Spinal cord (tissue), 10 donors: Measurements from ENCODE around the gene TNKS1BP1. TPM values are rescaled to one million over a fixed set of nuclear protein-coding genes. Genes with fewer than 3 reads are reported as not detected.
"Not testable (repeated sequence)": the region's sequence is repeated elsewhere in the genome, so short reads cannot be mapped to it uniquely, and the experiment has no call there.

Experiments used
- DNase-seq, 6 donors: peaks; one replicate each; pipeline versions ENCODE4 v3.0.0 to v3.0.0-alpha.2; 2013 to 2015; ENCODE audit warnings: low spot score in 6 of 6, low read depth in 4 of 6
- H3K27ac ChIP-seq: one replicate; pipeline ENCODE4 v1.5.1; 2013; ENCODE audit warnings: low read depth, low read length, control low read depth
- H3K27me3 ChIP-seq: one replicate; pipeline ENCODE4 v1.6.1; 2013; ENCODE audit warnings: low read length; ENCODE audit not compliant: control insufficient read depth, insufficient read depth
- H3K36me3 ChIP-seq: one replicate; pipeline ENCODE4 v1.6.1; 2013; ENCODE audit warnings: low read length; ENCODE audit not compliant: control insufficient read depth, insufficient read depth
- H3K4me1 ChIP-seq: one replicate; pipeline ENCODE4 v1.6.1; 2013; ENCODE audit warnings: low read length; ENCODE audit not compliant: control insufficient read depth, insufficient read depth
- H3K4me3 ChIP-seq: one replicate; pipeline ENCODE4 v1.5.1; 2013; ENCODE audit warnings: low read depth, low read length, control low read depth
- H3K9me3 ChIP-seq: one replicate; pipeline ENCODE4 v1.6.1; 2013; ENCODE audit warnings: low read length; ENCODE audit not compliant: control insufficient read depth, insufficient read depth
- WGBS: methylation state at CpG from one replicate; pipeline ENCODE4 v1.1.5; 2013; ENCODE audit warnings: missing lambda C conversion rate; ENCODE audit not compliant: insufficient coverage; 5-methylcytosine and 5-hydroxymethylcytosine counted together
- polyA plus RNA-seq, 2 donors: library from polyadenylated mRNA; unstranded; fragments of 120-200 nt; gene quantifications; one replicate each; pipeline ENCODE4 v1.2.1, GENCODE V29; 2013; ENCODE audit not compliant: insufficient read length in 2 of 2
- total RNA-seq, 2 donors: library from RNA; depleted of rRNA in 1 of 2; stranded (reverse); fragments of 120-200 nt in 1 of 2; fragments of >200 nt in 1 of 2; gene quantifications; one replicate each; pipeline versions ENCODE4 v1.2.3 to v1.2.4, GENCODE V29; 2013 to 2014
- donor health status: healthy.

Gene TNKS1BP1
- total and polyA plus RNA-seq, 4 donors: 17.2 to 58.3 (median 43.5) TPM

DNA sequence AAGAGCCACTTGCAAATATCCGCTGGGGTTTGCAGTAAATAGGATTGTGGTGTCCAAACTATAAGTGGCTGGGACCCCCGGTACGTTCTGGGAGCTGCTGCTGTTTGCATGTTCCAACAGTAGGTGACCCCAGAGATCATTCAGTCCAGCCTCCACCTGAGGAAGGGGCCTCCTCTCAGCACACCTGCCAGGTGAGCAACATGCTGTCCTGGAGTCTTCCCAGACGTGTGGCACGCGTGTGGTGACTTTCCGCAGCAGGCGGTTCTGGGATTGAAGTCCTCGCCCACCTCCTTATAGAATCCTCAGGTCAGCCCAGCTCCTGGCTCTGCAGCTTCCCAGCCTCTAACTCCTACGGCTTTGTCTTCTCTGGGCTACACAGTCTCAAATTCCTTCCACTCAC, 20.1 kb upstream of the TNKS1BP1 start:
- H3K27me3 ChIP-seq: no peaks in the 10 kb centered on the region
- H3K36me3 ChIP-seq: no peaks in the 10 kb centered on the region
- no peak overlapping the region for H3K27ac ChIP-seq
- WGBS: 87% methylated on average over 7 of the region's 10 CpGs
- no peak for DNase-seq
- peaks cover 11% of the 10 kb centered on the region for H3K4me1 ChIP-seq
- H3K4me3 ChIP-seq: no peak overlapping the region
- no peaks in the 10 kb centered on the region for H3K9me3 ChIP-seq

DNA sequence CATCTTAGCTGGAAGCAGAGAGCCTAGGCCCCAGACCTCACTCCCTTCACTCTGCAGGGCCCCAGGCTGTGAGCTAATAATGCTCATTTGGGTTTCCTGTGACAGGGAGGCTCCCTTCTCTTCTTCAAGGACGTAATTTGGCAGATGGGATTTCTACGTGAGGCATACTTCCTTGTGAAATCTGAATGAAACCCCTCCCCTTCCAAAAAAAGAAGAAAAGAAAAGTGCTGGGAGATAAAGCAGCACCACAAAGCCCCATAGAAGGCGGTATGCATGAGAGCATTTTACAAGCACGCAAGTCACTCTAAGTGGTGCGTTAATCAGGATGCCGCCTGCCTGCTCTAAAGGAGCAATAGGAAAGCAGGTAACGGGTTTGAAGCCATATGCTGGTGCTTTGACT, 19.1 kb upstream of the TNKS1BP1 start:
- no peaks in the 10 kb centered on the region for H3K9me3 ChIP-seq
- DNase-seq: peak in 1 of 6 donors; percentile 65
- H3K27me3 ChIP-seq: no peaks in the 10 kb centered on the region
- peaks cover 5% of the 10 kb centered on the region for H3K4me1 ChIP-seq
- no peak overlapping the region for H3K4me3 ChIP-seq
- 38% methylated on average over 2 of the region's 7 CpGs for WGBS
- no peak overlapping the region for H3K27ac ChIP-seq
- H3K36me3 ChIP-seq: no peaks in the 10 kb centered on the region

DNA sequence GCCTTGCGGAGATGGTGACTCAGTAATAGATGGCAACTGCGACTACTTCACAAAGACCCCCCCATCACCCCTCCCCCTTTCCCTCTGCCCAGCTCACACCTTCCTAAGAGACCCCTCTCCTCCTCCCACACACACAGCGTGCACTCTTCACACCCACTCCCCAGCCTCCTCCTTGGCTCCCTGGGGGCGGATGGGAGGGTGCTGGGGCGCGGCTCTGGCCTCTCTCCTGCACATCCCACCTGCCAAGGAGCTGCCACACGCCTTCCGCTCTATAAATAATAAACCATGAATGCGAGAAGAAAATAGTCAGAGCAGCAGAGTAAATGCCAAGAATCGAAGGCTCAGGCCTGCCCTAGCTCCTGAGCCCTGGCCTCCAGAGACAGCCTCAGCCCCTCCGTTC, 17.9 kb upstream of the TNKS1BP1 start:
- 71% methylated on average over 8 of the region's 11 CpGs for WGBS
- no peak for DNase-seq
- no peak overlapping the region for H3K4me3 ChIP-seq
- H3K36me3 ChIP-seq: no peaks in the 10 kb centered on the region
- H3K27ac ChIP-seq: no peak overlapping the region
- peaks cover 10% of the 10 kb centered on the region for H3K4me1 ChIP-seq
- no peaks in the 10 kb centered on the region for H3K27me3 ChIP-seq
- H3K9me3 ChIP-seq: no peaks in the 10 kb centered on the region

DNA sequence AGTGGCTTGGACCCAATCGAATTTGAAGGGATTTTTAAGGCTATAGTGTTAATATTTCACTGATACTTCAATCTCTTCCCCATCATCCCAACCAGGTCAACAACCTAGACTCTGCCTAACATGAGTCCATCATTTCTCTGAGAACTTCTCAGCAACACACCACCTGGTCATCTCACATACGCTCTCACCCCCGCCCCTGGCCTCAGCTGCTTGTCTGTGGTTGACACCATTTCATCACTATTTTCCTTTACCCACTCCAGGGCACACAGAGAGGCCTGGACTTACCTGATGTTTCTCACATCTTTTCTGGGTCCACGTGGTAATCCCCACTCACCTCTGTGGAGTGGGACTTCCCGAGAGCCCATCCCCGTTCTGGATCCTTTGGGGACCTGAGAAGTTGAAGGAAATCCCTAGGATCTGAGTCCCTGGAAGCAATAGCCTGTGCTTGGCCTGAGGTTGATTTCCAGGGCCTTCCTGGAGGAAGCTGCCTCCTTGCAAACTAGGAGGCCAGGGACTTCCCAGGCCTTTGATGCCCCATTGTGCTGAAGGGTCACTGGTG, 16.6 kb upstream of the TNKS1BP1 start:
- Histone ChIP-seq H3K9me3 (no peaks in the 10 kb centered on the region), H3K4me1 (peaks cover 12% of the 10 kb centered on the region), H3K36me3 (no peaks in the 10 kb centered on the region), H3K27me3 (no peaks in the 10 kb centered on the region), H3K27ac (no peak overlapping the region), H3K4me3 (no peak overlapping the region)
- no peak for DNase-seq
- WGBS: 96% methylated on average over 3 of the region's 6 CpGs

DNA sequence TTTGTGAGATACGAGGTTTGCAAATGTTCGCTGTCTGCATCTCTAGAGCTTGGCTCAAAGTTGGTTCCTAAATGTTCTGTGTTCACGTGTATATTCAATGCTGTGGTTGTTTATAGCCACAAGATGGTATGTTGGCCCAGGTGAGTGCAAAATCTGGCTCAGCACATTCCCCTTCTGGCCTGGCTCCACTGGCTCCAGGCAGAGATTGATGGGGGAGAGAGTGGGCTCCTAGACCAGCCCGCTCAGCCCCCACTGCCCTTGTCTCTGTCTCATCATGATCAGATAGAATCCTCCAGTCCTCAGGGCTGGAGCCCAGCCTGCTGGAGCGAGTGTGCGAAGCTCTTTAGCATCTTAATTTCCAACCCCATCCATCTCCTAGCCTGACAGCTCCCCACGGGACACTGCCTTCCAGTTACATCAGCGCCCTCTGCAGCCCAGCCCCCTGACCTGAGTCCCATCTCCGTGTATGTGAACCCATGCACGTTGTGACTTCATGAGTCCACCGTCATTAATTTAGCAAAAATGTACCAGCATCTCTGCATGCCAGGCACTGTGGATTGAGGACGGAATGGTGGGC, 15.4 kb upstream of the TNKS1BP1 start:
- Histone ChIP-seq H3K4me3 (no peak overlapping the region), H3K4me1 (peaks cover 16% of the 10 kb centered on the region), H3K27ac (no peak overlapping the region), H3K27me3 (no peaks in the 10 kb centered on the region), H3K36me3 (no peaks in the 10 kb centered on the region), H3K9me3 (no peaks in the 10 kb centered on the region)
- WGBS: 20% methylated on average over 12 of the region's 12 CpGs
- peak in 2 of 6 donors; percentile 51 to 90 for DNase-seq

DNA sequence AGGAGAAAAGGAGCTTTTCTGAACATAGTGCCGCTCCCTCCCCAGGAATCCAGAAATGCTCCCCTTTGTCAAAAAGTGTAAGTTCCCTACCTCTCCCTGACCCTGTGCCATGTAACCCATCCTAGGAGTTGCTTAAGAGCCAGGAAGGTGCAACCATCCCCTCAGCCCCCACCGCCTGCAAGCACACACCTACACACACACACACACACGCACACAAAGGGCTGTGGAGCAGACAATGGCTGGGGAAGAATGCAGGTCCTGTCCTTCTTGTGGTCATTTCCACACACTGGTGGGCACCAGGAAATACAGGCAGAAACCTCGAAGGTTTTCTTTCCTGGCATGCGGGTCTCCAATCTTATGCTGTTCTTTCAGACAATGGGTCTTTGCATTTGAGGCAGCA, 14.6 kb upstream of the TNKS1BP1 start:
- Histone ChIP-seq H3K4me1 (peaks cover 22% of the 10 kb centered on the region), H3K27me3 (no peaks in the 10 kb centered on the region), H3K36me3 (no peaks in the 10 kb centered on the region), H3K9me3 (no peaks in the 10 kb centered on the region), H3K27ac (no peak overlapping the region), H3K4me3 (no peak overlapping the region)
- DNase-seq: no peak
- 58% methylated on average over 4 of the region's 5 CpGs for whole genome bisulfite sequencing

DNA sequence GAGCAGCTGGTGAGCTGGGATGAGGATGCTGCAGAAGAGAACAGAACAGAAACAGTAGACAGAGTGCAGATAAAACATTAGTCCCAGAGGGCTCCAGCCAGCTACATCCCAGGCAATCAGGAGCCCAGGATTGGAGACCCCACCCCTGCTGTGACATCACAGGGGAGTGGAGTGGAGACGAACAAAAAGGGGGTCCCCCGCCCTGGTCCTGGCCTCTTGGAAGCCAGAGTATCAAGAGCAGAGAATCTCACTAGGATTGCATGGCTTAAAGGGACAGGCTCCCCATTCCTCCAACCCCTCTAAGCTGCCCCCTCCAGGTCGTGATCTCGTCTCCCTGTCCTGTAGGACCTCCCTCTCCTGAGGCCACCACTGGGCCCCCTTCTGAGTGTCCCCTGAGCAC, 13.4 kb upstream of the TNKS1BP1 start, which contains the start of gene P2RX3:
Gene P2RX3 (plus strand): TSS at position 211 of the 400 bp plus-strand sequence. CDS start 199 bp downstream, outside the sequence.
- 43% methylated on average over 4 of the region's 4 CpGs for WGBS
- Histone ChIP-seq H3K27ac (no peak within 1 kb of the TSS), H3K4me3 (no peak within 1 kb of the TSS), H3K4me1 (peaks cover 30% of the 10 kb centered on the region), H3K9me3 (no peaks in the 10 kb centered on the region), H3K36me3 (peaks cover 6% of the 10 kb centered on the region), H3K27me3 (no peaks in the 10 kb centered on the region)
- peak in 1 of 6 donors; percentile 81 for DNase-seq

DNA sequence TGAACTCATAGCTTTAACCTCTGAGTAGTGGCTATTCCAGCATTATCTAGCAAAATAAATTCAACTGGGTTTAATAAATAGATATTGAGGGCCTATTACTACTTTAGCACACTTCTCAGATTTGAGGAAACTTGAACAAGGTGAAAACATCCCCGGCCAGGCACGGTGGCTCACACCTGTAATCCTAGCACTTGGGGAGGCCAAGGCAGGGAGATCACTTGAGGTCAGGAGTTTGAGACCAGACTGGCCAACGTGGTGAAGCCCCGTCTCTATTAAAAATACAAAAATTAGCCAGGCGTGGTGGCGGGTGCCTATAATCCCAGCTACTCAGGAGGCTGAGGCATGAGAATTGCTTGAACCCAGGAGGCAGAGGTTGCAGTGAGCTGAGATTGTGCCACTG, 12.1 kb upstream of the TNKS1BP1 start:
- H3K4me1 ChIP-seq: peaks cover 30% of the 10 kb centered on the region
- peaks cover 19% of the 10 kb centered on the region for H3K36me3 ChIP-seq
- not testable (repeated sequence) for H3K4me3 ChIP-seq, H3K9me3 ChIP-seq, H3K27me3 ChIP-seq, H3K27ac ChIP-seq, DNase-seq
- WGBS: 91% methylated on average over 3 of the region's 6 CpGs

DNA sequence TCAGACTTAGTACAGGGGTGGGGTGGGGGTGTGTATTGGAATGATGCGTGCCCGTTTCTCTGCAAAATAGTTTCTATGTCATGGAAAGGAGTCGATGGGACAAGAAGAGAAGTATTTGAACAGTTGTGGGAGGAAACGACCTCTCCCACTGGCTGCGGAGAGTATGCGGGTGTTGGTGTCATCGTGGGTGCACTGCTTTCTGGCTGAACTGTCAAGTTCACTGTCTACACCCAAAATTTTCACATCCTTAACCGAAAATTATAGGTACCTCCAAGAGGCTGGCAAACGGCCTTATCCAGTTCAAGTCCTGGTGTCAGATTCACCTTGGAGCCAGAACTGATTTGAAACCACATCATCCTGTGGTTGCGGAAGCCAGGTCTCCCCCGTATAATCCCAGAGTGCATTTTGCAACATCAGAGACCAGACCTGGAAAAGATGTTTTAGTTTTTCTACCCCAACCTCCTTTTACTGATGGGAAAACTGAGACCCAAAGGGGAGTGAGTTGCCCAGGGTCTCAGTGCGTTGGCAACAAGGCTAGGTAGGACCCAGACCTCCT, 11.4 kb upstream of the TNKS1BP1 start:
- H3K27ac ChIP-seq: peak overlapping the region; percentile 70
- H3K4me1 ChIP-seq: peaks cover 30% of the 10 kb centered on the region
- H3K9me3 ChIP-seq: no peaks in the 10 kb centered on the region
- peaks cover 26% of the 10 kb centered on the region for H3K36me3 ChIP-seq
- WGBS: 49% methylated on average over 7 of the region's 12 CpGs
- no peak for DNase-seq
- peak overlapping the region; percentile 73 for H3K4me3 ChIP-seq
- no peaks in the 10 kb centered on the region for H3K27me3 ChIP-seq
